NCI-H748 treated with DMSO at 0.1 percent for 48 hours (cell line): ENCODE results near the gene PNKD.
"Not testable (repeated sequence)": the region's sequence is repeated elsewhere in the genome, so short reads cannot be mapped to it uniquely, and the experiment has no call there.

ENCODE experiments used
- DNase-seq: peaks from one replicate; lab custom pipeline; 2025; lab: John Stamatoyannopoulos, UW

Gene PNKD

DNA sequence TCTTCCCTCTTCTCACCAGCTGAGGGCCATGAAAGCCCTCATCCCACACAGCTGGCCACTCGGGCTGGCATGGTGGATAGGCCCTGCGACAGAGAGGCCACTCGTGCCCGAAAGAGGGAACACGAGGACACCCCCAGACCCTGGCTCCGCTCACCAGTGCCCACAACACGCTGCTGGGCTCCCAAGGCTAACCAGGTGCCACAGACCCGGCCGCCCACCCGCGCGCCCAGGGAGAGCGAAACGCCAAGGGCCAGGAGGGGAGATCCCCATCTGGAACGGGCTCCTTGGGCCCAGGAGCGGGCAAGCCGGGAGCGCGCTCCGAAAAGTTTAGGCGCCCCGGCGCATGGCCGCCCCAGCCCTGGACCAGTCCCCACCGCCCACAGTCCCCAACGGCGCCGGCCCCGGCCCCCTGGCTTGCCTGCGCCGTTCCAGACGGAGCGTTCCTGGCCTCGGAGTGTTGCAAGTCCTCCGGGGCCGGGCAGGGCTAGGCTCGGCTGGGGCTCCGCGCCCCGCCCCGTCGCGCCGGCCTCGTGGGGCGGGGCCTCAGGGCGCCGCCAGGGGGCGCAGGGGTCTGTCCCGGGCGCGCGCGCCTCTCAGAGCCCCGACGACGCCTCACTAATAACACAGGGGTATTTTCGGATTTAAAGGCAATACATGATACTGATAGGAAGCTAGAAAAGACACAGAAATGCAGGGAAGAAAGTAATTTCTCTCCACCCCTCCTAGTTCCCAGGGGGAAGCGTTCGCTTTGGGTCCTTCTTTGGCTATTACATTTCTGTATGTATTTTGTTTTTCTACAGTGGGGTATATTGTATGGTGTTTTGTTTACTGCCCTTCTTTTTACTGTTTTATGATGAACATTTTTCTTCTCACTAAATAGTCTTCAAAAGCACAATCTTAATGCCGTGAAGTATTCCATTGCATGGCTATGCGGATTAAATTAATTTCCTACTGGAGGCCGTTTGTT is 22.0 kb downstream of the PNKD start, which contains the start of gene TMBIM1:
Gene TMBIM1, minus strand, starts transcription at position 456 of the 967 bp plus-strand sequence. CDS start 10,362 bp downstream, outside the sequence.
- no peak for DNase-seq

DNA sequence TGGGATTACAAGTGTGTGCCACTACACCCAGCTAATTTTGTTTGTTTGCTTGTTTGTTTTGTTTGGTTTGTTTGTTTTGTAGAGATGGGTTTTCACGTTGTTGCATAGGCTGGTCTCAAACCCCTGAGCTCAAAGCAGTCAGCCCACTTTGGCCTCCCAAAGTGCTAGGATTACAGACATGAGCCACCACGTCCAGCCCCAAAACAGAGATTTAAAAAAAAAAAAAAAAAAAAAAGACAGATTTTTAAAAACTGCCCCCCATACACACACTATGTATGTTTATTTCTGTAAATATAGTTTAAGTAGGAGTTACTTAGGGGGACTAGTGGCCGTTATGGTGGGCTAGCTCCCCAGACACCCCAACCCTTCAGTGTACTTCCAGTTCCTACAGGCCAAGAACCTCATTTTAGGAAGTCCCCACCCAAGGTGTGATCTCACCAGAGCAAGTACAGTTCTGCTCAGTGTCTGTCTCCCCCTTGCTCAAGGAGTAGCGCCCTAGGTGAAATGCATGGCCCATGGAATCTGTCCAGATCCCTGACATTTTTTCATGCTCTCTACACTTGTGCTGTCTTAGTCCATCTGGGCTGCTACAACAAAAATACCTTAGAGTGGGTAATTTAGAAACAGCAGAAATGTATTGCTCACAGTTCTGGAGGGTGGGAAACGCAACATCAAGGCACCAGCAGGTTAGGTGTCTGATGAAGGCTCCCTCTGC is 23.6 kb downstream of the PNKD start:
- DNase-seq = no peak

DNA sequence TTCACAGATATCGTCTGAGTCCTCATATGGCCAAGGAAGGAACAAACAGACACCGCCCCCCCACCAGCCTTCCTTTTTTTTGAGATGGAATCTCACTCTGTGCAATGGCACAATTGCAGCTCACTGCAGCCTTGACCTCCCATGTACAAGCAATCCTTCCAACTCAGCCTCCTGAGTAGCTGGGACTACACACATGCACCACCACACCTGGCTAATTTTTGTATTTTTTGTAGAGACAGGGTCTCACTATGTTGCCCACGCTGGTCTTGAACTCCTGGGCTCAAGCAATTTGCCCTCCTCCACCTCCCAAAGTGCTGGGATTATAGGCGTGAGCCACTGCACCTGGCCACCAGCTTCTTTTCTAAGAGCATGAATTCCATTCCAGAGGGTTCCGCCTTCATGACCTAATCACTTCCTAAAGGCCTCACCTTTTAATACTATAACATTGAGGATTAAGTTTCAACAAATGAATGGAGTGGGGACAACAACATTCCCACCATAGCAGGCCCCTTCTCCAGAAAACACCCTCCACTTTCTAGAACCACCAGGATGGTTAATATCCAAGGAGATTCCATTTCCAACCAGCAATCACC is 24.2 kb downstream of the PNKD start:
- no peak for DNase-seq

DNA sequence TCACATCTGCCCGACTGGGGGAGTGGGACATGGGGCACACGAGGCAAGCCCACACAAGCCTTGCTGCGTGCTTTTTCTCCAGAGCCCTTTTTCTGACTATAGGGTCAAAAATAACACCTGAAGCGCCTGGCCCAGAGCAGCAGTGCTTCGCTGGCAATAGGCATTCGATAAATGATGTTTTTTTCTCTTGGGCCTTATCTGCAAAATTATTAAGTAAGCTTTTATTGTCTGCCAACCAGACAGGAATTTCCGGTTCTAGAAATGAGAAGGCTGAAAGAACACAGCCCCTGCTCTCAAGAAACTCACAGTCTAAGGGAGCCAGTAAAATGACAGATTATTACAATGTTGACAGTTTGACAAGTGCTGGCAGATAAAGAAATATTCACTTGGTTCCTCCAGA is 24.7 kb downstream of the PNKD start:
- no peak for DNase-seq

DNA sequence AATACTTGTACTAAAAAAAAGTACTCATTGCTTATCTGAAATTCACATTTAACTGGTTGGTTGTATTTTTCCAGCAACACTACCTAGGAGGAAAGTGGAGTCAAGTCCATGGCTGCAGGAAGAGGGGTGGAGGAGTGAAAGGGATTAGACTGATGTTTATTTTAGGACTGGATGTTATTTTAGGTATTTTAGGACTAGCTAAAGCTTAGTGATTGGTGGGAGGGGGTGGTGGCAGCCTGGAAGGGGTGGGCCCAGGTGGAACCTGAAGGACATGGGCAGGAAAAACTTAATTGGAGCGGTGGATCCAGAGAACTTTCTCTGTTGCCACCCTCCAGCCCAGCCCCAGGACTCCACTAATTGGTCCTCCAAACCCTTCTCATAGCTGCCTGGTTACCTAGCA is 25.9 kb downstream of the PNKD start:
- no peak for DNase-seq

DNA sequence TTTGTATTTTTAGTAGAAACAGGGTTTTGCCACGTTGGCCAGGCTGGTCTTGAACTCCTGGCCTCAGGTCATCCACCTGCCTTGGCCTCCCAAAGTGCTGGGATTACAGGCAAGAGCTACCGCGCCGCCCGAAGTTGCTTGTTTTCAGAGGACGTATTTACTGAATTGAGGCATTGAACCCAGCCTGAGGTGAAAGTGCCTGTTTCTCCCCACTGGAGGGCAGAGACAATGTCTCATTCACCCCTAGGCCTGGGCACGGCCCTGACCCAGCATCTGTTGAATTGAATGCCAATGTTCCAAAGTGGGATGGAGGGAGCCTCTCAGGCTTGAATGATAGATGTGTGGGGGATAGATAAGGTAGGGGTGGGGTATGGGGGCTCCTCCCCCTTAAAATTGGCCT is 26.5 kb downstream of the PNKD start:
- DNase-seq = no peak

DNA sequence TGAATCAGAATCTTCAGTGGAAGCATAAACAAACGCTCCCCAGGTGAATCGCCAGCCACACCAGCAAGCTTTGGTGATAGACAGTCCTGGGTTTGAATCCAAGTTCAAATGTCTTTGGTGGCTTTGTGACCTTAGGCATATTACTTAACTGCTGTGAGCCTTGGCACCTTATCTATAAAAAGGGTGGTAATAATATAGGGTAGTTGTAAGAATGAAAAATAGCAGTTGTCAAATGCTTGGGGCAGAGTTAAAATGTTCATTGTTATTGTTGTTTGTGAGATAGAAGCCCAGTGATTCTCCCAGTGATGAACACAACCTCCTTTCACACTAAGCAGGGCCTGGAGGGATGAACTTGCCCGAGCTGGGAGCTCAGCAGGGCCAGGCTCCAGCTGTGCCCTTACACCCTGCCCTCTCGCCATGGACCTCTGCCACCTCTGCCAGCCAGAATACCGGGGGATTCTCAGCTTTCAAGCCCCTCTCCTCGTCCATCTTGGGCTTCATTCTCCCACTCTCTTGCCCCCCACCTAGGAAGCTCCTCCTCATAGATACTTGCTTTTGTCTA is 28.1 kb downstream of the PNKD start:
- no peak for DNase-seq

DNA sequence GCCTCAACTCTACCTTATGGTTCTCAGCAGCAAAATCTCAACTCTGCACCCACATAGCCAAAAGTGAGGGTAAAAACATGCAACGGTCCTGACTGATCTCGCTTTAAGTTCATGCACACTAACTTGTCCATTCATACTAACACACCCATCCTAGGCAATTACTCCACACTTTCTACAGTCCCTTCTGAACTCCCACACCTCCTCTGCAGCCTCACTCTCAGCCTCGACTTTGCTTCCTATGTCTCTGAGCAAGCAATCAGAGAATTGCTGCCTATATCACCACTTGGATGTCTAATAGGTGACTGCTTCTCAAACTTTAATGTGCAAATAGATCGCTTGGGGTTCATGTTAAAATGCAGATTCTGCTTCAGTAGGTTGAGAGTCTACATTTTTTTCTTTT is 29.8 kb downstream of the PNKD start:
- no peak for DNase-seq

DNA sequence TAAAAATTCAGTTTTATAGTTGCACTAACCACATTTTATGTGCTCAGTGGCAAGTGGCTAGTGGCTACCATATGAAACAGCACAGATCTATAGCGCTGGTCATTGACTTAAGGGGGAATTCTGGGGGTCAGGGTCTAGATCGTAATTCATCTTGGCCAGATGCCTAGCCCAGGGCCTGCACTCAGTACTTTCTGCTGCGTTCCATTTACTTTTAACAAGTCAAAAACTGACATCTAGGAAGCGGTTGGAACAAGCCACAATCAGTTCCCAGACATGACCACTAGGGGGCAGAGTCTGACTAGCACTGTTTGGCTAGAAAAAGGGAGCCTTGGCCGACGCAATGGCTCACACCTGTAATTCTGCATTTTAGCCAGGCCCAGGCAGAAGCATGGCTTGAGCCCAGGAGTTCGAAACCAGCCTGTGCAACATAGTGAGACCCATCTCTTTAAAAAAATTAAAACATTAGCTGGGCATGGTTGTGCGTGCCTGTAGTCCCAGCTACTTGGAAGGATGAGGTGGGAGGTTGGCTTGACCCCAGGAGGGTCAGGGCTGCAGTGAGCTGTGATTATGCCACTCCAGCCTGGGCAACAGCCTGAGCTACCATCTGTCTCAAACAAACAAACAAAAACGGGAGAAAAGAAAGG is 31.0 kb downstream of the PNKD start:
- DNase-seq = peak; percentile 69

DNA sequence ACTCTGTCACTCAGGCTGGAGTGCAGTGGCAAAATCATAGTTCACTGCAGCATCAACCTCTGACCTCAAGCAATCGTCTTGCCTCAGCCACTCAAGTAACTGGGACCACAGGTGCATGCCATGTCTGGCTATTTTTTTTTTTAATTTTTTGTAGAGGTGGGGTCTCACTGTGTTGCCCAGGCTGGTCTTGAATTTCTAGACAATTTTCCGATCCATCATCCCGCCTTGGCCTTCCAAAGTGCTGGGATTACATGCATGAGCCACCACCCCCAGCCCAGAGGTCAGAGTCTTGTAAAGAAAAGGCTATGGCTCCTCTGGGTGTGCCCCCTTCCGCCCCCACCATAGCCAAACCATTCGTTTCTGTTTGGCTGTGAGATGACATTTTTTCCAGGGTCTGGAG is 35.1 kb downstream of the PNKD start:
- no peak for DNase-seq

DNA sequence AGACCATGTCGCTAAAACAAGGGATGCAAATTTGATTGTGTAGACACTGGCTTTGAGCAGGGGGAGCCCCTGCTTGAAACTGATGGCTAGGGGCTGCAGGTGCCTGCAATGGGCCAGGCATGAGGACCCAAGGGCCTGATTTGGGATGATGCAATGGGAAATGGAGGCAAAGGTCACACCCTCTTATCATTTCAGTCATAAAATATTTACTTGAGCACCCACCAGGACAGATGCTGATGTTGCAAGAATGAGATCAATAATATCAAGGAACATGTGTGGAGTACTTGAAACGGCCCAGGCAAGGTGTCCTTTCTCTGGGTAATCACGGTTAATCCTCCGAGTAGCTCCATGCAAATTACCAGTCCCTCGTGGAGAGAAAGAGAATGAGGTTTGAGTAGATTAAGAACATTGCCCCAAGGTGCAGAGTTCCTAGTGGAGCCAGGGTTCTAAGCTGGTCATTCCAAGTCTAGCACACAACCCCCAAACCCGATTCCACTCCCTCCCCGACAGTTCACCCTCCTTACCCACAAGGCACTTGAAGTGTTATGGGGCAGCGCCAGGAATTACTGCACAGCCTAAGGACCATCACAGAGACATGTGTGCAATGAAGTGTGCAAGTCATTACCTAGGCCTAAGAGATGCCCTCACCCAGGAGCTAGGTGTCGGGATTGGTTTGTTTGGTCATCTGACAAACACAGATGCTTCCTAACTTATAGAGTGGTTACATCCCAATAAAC is 36.0 kb downstream of the PNKD start:
- no peak for DNase-seq

DNA sequence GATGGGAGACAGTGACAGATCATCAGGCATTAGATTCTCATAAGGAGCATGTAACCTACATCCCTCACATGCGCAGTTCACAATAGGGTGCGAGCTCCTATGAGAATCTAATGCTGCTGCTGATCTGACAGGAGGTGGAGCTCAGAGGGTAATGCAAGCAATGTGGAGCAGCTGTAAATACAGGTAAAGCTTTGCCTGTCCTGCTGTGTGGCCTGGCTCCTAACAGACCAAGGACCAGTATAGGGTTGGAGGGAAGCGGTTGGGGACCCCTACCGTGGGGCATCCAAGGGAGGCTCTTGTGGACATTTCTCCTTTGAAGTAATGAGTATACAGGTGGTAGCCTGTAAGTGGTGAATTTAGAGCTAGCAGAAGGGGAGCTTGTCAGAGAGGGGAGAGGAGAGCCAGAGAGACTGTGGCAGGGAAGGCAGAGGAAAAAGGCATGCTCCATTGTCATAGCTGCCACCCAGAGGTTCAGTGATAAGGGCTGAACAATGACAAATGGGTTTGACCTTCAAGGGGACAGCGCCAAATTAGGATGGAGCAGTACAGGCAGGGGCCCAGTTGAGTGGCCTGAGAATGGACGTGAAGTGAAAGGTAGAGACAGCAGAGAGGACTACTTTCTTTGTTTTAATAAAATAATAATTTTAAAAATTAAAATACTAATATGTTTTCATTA is 37.2 kb downstream of the PNKD start:
- no peak for DNase-seq

DNA sequence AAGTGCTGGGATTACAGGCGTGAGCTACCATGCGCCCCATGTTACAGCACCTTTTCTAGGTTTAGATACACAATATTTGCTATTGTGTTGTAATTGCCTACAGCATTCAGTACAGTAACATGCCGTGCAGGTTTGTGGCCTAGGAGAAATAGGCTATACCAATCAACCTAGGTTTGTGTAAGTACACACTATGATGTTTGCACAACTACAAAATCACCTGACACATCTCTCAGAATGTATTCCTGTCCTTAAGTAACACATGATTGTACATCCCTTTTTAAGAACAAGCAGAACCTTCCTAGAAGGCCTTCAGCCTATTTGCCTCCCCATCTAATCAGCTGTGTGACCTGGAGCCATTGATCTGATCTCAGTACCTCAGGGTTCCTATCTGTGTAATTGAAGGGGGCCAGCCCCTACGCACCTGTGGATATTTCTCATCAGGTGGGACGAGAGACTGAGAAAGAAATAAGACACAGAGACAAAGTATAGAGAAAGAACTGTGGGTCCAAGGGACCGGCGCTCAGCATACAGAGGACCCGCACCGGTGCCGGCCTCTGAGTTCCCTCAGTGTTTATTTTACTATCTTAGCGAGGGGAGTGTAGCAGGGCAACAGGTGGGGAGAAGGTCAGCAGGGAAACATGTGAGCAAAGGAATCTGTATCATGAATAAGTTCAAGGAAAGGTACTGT is 40.7 kb downstream of the PNKD start:
- DNase-seq = no peak

DNA sequence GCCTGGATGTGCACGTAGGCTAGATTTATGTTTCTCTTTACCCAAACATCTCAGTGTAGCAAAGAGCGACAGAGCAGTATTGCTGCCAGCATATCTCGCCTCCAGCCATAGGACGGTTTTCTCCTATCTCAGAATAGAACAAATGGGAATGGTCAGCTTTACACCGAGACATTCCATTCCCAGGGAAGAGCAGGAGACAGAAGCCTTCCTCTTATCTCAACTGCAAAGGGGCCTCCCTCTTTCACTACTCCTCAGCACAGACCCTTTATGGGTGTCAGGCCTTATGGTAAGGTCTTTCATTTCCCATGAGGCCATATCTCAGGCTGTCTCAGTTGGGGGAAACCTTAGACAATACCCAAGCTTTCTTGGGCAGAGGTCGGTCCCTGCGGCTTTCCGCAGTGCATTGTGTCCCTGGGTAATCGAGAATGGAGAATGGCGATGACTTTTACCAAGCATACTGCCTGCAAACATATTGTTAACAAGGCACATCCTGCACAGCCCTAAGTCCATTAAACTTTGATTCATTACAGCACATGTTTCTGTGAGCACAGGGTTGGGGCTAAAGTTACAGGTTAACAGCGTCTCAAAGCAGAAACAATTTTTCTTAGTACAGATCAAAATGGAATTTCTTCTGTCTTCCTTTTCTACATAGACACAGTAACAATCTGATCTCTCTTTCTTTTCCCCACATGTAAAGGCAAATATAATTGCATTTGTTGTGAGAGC is 41.4 kb downstream of the PNKD start:
- DNase-seq = not testable (repeated sequence)

DNA sequence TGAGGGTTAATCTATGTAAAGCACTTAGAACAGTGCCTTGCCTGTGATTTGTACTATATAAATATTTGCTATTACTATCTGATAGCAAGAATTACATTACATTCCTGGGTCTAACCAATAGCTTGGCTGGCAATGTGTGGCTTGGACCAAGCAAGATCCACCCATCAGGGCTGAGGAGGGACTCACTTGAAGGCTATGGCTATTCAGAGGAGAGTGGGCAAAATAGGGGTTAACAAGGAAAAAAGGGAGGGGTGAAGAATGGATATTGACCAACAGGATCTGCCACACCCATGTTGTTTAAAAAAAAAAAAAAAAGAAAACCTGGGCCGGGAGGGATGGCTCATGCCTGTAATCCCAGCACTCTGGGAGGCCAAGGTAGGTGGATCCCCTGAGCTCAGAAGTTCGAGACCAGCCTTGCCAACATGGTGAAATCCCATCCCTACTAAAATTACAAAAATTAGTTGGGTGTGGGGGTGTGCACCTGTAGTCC is 42.0 kb downstream of the PNKD start:
- DNase-seq = no peak

DNA sequence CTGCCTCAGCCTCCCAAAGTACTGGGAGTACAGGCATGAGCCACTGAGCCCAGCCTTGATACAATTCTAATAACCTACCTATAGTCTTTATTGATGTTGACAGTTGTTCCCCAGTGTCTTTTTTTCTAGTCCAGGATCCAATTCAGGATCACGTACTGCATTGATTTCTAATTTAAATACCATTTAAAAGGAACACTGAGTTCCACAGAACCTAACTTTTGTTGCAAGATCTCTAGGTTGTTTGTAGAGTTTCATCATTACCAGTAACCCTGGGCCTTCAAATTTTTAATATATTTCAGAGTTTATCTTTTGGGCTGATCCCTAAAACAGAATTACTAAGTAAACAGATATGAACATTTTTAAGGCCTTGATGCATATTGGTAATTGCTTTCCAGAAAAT is 43.0 kb downstream of the PNKD start:
- DNase-seq = no peak

DNA sequence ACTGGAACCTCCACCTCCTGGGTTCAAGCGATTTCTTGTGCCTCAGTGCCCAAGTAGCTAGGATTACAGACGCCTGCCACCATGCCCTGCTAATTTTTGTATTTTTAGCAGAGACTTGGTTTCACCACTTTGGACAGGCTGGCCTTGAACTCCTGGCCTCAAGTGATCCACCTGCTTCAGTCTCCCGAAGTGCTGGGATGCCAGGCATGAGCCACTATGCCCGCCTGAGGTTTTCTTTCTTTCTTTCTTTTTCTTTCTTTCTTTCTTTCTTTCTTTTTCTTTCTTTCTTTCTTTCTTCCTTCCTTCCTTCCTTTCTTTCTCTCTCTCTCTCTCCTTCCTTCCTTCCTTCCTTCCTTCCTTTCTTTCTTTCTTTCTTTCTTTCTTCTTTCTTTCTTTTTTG is 44.4 kb downstream of the PNKD start:
- DNase-seq = not testable (repeated sequence)

DNA sequence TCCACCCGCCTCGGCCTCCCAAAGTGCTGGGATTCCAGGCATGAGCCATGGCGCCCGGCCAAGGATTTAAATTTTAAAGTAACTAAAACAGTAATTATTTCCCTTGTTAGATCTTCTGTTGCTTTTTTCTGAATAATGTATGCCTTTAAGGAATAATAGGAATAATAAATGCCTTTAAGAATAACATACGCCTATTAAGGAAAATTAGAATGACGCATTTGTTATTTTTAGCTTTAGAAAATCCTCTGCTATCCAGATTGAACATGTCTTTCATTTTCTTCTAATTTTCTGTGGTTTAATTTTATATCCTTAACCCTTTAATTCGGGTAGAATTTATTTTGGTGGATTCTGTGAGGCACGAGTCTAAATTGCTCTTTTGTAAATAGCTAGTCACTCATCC is 45.1 kb downstream of the PNKD start:
- DNase-seq = no peak

DNA sequence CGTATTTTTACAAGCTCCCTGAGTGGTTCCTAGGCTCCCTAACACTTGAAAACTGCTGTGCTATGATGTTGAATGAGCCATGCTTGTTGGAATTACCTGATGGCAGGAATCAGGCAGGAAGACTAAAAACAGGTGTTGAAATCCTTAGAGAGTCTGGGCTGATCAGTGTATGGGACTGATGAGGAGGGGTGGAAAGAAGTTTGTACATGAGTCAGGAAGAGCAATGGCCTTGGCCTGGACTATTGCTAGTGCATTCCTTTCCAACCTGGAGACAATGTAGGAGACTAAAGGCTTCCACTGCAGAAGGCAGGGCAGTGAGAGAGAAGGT is 46.9 kb downstream of the PNKD start:
- DNase-seq = no peak
